K562 (cell line): ENCODE data around the gene RPLP2. TPM values are rescaled to one million over a fixed set of nuclear protein-coding genes. Genes with fewer than 3 reads are reported as not detected.
A peak's percentile ranks its signal among the peaks of the same experiment; 100 is the strongest.

ENCODE experiments used
- CREB3L1 ChIP-seq: fragments of 450-650 bp; IDR thresholded peaks from 2 replicates; pipeline ENCODE4 v1.6.1; 2014; ENCODE audit warnings: low read depth, mild to moderate bottlenecking, moderate library complexity, borderline replicate concordance
- CREM ChIP-seq: IDR thresholded peaks from 2 replicates; pipeline ENCODE4 v1.6.1; 2014; ENCODE audit warnings: antibody characterized with exemption, low read depth
- MAZ ChIP-seq, 2 experiments: fragments of 450-650 bp in 1 of 2; sonication (generic) in 1 of 2; formaldehyde crosslinking; IDR thresholded peaks in 1 of 2; conservative IDR thresholded peaks in 1 of 2; 2 replicates each; pipeline versions ENCODE4 v1.4.0 to v1.5.0; 2020; ENCODE audit warnings: mild to moderate bottlenecking in 1 of 2, missing genetic modification reagents in 1 of 2
- MNT ChIP-seq, 2 experiments: fragments of 450-650 bp; conservative IDR thresholded peaks; 2 replicates each; pipeline ENCODE4 v1.6.1; 2017; ENCODE audit warnings: mild to moderate bottlenecking in 2 of 2, moderate library complexity in 2 of 2
- POLR2A ChIP-seq: fragments of 450-650 bp; conservative IDR thresholded peaks from 2 replicates; pipeline ENCODE4 v1.6.1; 2016
- RAD51 ChIP-seq: fragments of 450-650 bp; IDR thresholded peaks from 2 replicates; pipeline ENCODE4 v1.7.1; 2016; ENCODE audit warnings: low read depth, mild to moderate bottlenecking, borderline replicate concordance
- TCF3 ChIP-seq: sonication (generic); formaldehyde crosslinking; IDR thresholded peaks from 2 replicates; pipeline ENCODE4 v1.4.0; 2020; ENCODE audit warnings: mild to moderate bottlenecking, missing genetic modification reagents
- TCFL5 ChIP-seq: fragments of 250-450 bp; sonication (Bioruptor Pico); conservative IDR thresholded peaks from 2 replicates; pipeline ENCODE4 v1.6.1; 2021; ENCODE audit warnings: mild to moderate bottlenecking, moderate library complexity, matching md5 sums
- TEAD2 ChIP-seq: fragments of 450-650 bp; IDR thresholded peaks from 2 replicates; pipeline ENCODE4 v1.6.1; 2016; ENCODE audit warnings: missing genetic modification characterization, control low read depth, missing compliant biosample characterization
- WHSC1 ChIP-seq: IDR thresholded peaks from one replicate; pipeline ENCODE4 v1.6.1; 2012; ENCODE audit warnings: low read length, control low read depth, inconsistent platforms
- ZNF318 ChIP-seq, 2 experiments: fragments of 450-650 bp; IDR thresholded peaks; 2 replicates each; pipeline ENCODE4 v1.6.1; 2016; ENCODE audit warnings: mild to moderate bottlenecking in 2 of 2, borderline replicate concordance in 1 of 2, low read depth in 1 of 2, moderate library complexity in 1 of 2
- polyA plus RNA-seq, 8 experiments: library from polyadenylated mRNA; depleted of rRNA in 4 of 8; stranded (reverse) in 5 of 8; unstranded in 3 of 8; fragments of >200 nt; fragmentation: Nextera tagmentation in 2 of 8; fragmentation: Illumina TruSeq in 1 of 8; extraction: Ambion mirVana in 2 of 8; extraction: Trizol in 1 of 8; gene quantifications; 2 replicates each; pipeline versions ENCODE4 v1.2.1 to v1.2.3, GENCODE V29; 2011 to 2014; ENCODE audit warnings: inconsistent platforms in 1 of 8, missing spikeins in 1 of 8
- total RNA-seq, 7 experiments: library from RNA; depleted of rRNA in 6 of 7; stranded (reverse); fragments of >200 nt in 6 of 7; fragmentation: Illumina TruSeq in 2 of 7; extraction: Trizol in 2 of 7; gene quantifications; 2 replicates each; pipeline versions ENCODE4 v1.2.1 to v1.2.3, GENCODE V29; 2011 to 2021; ENCODE audit warnings: low replicate concordance in 1 of 7

The RPLP2 gene
- total and polyA plus RNA-seq, 9 of the 15 experiments (the other 6 are each of a cell fraction or from before 2014, with no cell fraction given), result 528 to 3,807 (median 1,633) TPM

- TF ChIP-seq ZNF318 (IDR thresholded peaks at IDR 0.05; ENCODE audit: borderline replicate concordance in 1 of 2, low read depth in 1 of 2), result no peak
- 0 out of 2 replicates have a peak, but pooled peaks have one; percentile 9 for TF ChIP-seq TCF3 (CRISPR knock-in tag)
- no peak for TF ChIP-seq TEAD2
- TF ChIP-seq POLR2A, result peak; percentile 73
- TF ChIP-seq RAD51, result peak; percentile 45; the same call in 1 of the 2 replicates
- no peak for TF ChIP-seq WHSC1
- TF ChIP-seq MNT (conservative IDR thresholded peaks at IDR 0.05), result peak; percentile 82 to 85
- peak; percentile 64; the same call in 1 of the 2 replicates for TF ChIP-seq CREB3L1
- TF ChIP-seq TCFL5 (CRISPR knock-in tag), result no peak
- peak; percentile 41; the same call in 1 of the 2 replicates for TF ChIP-seq CREM
- peak in 1 of 2 experiments; percentile 27; a peak in 1 of 4 replicates for TF ChIP-seq MAZ (CRISPR knock-in tag; conservative IDR thresholded peaks at IDR 0.05 in 1 of 2, IDR thresholded peaks at IDR 0.05 in 1 of 2)
Measured at GRCh38 chr11:838441-839279, 28.9 kb downstream of the RPLP2 start (continued).
